Right lobe of liver (tissue), 4 donors: Measurements from ENCODE around the gene ERCC6L2.

Source experiments
- CTCF ChIP-seq, 4 donors: fragments of 200-600 bp in 3 of 4; fragments of 450-650 bp in 1 of 4; IDR thresholded peaks; one replicate each; pipeline versions ENCODE4 v1.5.1 to v1.8.0; 2016 to 2022; ENCODE audit warnings: antibody characterized with exemption in 4 of 4, mild to moderate bottlenecking in 2 of 4
- POLR2A ChIP-seq: fragments of 450-650 bp; IDR thresholded peaks from one replicate; pipeline ENCODE4 v1.6.1; 2017; ENCODE audit warnings: antibody characterized with exemption, mild to moderate bottlenecking
- donor health status: DM: no; HTN: no; CAD: no.
- donor health status: DM: no; HTN: no; CAD: no.
- donor health status: DM: no; HTN: yes; CAD: no.

- TF ChIP-seq CTCF (IDR thresholded peaks at IDR 0.05) (no peak), POLR2A (no peak)
Observed at GRCh38 chr9:95841377-95841776, 34.1 kb upstream of the ERCC6L2 start.
